Neural crest cell (in vitro differentiated cells): ENCODE data around the gene C16orf82. TPM values are rescaled to one million over a fixed set of nuclear protein-coding genes. Genes with fewer than 3 reads are reported as not detected.

Experiments
- DNase-seq: peaks from one replicate; pipeline ENCODE4 v3.0.0; 2021; ENCODE audit warnings: low read depth, mixed read lengths, low spot score
- H3K27ac Mint-ChIP-seq: one replicate; pipeline ENCODE4 v1.8.0; 2021; ENCODE audit warnings: mild to moderate bottlenecking, mixed read lengths; ENCODE audit not compliant: unreplicated experiment
- H3K27me3 Mint-ChIP-seq: 2 replicates; pipeline ENCODE4 v1.8.0; 2021; ENCODE audit warnings: low read depth, mild to moderate bottlenecking, mixed read lengths
- H3K36me3 Mint-ChIP-seq: 2 replicates; pipeline ENCODE4 v1.8.0; 2021; ENCODE audit warnings: low read depth, mild to moderate bottlenecking, mixed read lengths
- H3K4me1 Mint-ChIP-seq: 2 replicates; pipeline ENCODE4 v1.8.0; 2021; ENCODE audit warnings: mixed read lengths
- H3K4me3 Mint-ChIP-seq: one replicate; pipeline ENCODE4 v1.8.0; 2021; ENCODE audit warnings: mild to moderate bottlenecking, mixed read lengths
- H3K9me3 Mint-ChIP-seq: 2 replicates; pipeline ENCODE4 v1.8.0; 2021; ENCODE audit warnings: mixed read lengths
- CTCF ChIP-seq: fragments of 200-600 bp; sonication (generic); conservative IDR thresholded peaks from 2 replicates; pipeline ENCODE4 v1.5.0; 2021; ENCODE audit warnings: antibody characterized with exemption, mild to moderate bottlenecking
- total RNA-seq: library from RNA; stranded (reverse); gene quantifications from 2 replicates; pipeline ENCODE4 v1.2.1, GENCODE V29; 2021

The C16orf82 gene
- total RNA-seq, 1 donor from 2014 or later, result 1.4 TPM

- no peak overlapping the region for H3K27ac Mint-ChIP-seq
- no peaks in the 10 kb centered on the region for H3K27me3 Mint-ChIP-seq
- no peak for TF ChIP-seq CTCF
- no peak for DNase-seq
- peaks cover 6% of the 10 kb centered on the region for H3K4me1 Mint-ChIP-seq
- peaks cover 3% of the 10 kb centered on the region for H3K9me3 Mint-ChIP-seq
- H3K36me3 Mint-ChIP-seq, result no peaks in the 10 kb centered on the region
- H3K4me3 Mint-ChIP-seq, result no peak overlapping the region
Measured at GRCh38 chr16:27114006-27114405, 47.3 kb downstream of the C16orf82 start.

GRCh38 chr16:27118526-27118925 is 51.8 kb downstream of the C16orf82 start:
- no peak overlapping the region for H3K4me3 Mint-ChIP-seq
- H3K9me3 Mint-ChIP-seq, result peaks cover 16% of the 10 kb centered on the region
- no peaks in the 10 kb centered on the region for H3K27me3 Mint-ChIP-seq
- no peak for DNase-seq
- peaks cover 3% of the 10 kb centered on the region for H3K36me3 Mint-ChIP-seq
- H3K4me1 Mint-ChIP-seq, result no peaks in the 10 kb centered on the region
- no peak overlapping the region for H3K27ac Mint-ChIP-seq
- no peak for TF ChIP-seq CTCF

Other genes starting within 250 kb of the C16orf82 start
- gene KDM8, start 136.6 kb downstream of the C16orf82 start, total RNA-seq, result 15.6 and 16.3 TPM in 2 replicates
- gene NSMCE1, start 201.8 kb downstream of the C16orf82 start, total RNA-seq, result 30.4 and 32.6 TPM in 2 replicates
- 11.2 and 12.8 TPM in 2 replicates for gene IL4R, start 247.0 kb downstream of the C16orf82 start, total RNA-seq